Panc1 (cell line): Measurements from ENCODE around the gene RPL22L1.

Experiments used
- CTCF ChIP-seq: fragments of 450-650 bp; IDR thresholded peaks from 2 replicates; pipeline ENCODE4 v1.5.1; 2017; ENCODE audit warnings: mild to moderate bottlenecking
- POLR2AphosphoS5 ChIP-seq: IDR thresholded peaks from 2 replicates; pipeline ENCODE4 v1.6.1; 2012; ENCODE audit warnings: mild to moderate bottlenecking, low read depth, low read length, moderate library complexity
- REST ChIP-seq, 2 experiments: IDR thresholded peaks; 2 replicates each; pipeline ENCODE4 v1.6.1; 2011 to 2012; ENCODE audit warnings: low read depth in 2 of 2, control low read depth in 1 of 2, low read length in 1 of 2, mild to moderate bottlenecking in 1 of 2, moderate library complexity in 1 of 2; ENCODE audit not compliant: insufficient read depth in 1 of 2
- TCF7L2 ChIP-seq: IDR thresholded peaks from 2 replicates; pipeline ENCODE4 v1.6.1; 2011; ENCODE audit warnings: mild to moderate bottlenecking, low read depth, low read length, inconsistent platforms

- TF ChIP-seq REST (IDR thresholded peaks at IDR 0.05; ENCODE audit: insufficient read depth in 1 of 2, low read depth in 2 of 2, low read length in 1 of 2) (no peak), CTCF (no peak), POLR2AphosphoS5 (no peak), TCF7L2 (no peak)
Observed at GRCh38 chr3:170896781-170897180, 26.8 kb upstream of the RPL22L1 start.
